H54 (cell line): ENCODE data around the gene SOX12.
"Not testable (repeated sequence)": the region's sequence is repeated elsewhere in the genome, so short reads cannot be mapped to it uniquely, and the experiment has no call there.

ENCODE experiments used
- DNase-seq: peaks from one replicate; pipeline ENCODE4 v3.0.0; 2011; ENCODE audit warnings: low spot score, mixed read lengths; ENCODE audit not compliant: insufficient read length
- FAIRE-seq: peaks from 3 replicates; lab custom pipeline; 2011; peaks lifted over from hg19 to GRCh38; lab: Jason Lieb, UNC
- POLR2A ChIP-seq: IDR thresholded peaks from 2 replicates; pipeline ENCODE4 v1.6.1; 2011; ENCODE audit warnings: low read depth, mild to moderate bottlenecking, low read length

SOX12 gene

GRCh38 chr20:330233-331149, 5.1 kb downstream of the SOX12 start:
- FAIRE-seq (no peak), DNase-seq (peak; percentile 72)
- TF ChIP-seq POLR2A, result no peak

DNA sequence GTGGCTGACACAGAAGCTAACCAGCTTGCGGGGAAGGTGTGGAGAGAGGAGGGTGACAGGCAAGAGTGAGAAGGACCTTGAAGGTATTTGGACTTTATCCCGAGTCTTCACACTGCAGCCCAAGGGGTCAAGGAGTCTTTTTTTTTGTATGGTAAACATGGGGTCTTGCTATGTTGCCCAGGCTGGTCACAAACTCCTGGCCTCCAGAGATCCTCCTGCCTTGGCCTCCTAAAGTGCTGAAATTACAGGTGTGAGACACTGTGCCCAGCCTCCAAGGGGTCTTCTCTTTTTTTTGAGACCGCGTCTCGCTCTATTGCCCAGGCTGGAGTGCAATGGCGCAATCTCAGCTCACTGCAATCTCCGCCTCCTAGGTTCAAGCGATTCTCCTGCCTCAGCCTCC, 9.2 kb downstream of the SOX12 start:
- TF ChIP-seq POLR2A, result no peak
- FAIRE-seq (no peak), DNase-seq (no peak)

- not testable (repeated sequence) for DNase-seq, FAIRE-seq
Measured at GRCh38 chr20:336040-336439, 10.7 kb downstream of the SOX12 start.

DNA sequence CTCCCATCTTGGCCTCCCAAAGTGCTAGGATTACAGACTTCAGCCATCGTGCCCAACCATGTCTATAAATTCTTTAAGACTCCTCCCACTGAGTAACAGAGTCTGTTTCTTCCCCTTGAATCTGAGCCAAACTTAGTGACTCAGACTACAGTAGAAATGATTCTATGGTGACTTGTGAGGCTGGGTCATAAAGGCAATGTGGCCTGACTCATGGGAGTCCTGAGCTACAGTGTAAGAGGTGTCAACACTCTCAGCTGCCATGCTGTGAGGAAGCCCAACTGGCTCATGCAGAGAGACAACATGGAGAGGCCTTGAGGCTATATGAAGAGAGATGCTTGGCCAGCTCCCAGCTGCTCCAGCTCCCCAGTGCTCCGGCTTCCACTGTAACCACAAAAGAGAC, 16.3 kb downstream of the SOX12 start:
- peak; percentile 58 for FAIRE-seq
- TF ChIP-seq POLR2A, result no peak
- no peak for DNase-seq

DNA sequence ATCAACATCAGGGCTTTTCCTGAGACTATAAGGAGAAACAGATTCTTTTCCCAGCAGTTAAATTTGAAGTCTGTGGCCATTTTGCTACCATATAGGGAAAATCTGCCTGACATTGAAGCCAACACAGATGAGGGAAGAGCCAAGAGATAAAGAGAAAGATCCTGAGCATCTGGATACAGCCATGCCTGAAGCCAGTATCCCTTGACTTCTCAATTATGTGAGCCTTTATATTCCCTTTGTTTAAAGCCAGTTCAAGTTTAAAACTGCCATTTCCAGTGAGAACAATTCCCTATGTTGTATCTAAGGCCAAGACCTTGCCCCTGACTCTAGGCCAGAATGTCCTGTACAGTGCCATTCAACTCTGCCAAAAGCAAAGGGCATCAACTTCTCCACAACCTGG, 17.8 kb downstream of the SOX12 start:
- DNase-seq (no peak), FAIRE-seq (no peak)

GRCh38 chr20:346033-346639, 20.8 kb downstream of the SOX12 start:
- TF ChIP-seq POLR2A, result no peak
- DNase-seq (no peak), FAIRE-seq (no peak)

More for the DNA sequence above, 17.8 kb downstream of the SOX12 start:
- TF ChIP-seq POLR2A, result no peak

- peak; percentile 69 for DNase-seq
- no peak for FAIRE-seq
- TF ChIP-seq POLR2A, result peak; percentile 53
Measured at GRCh38 chr20:346640-347316, 21.4 kb downstream of the SOX12 start, which contains the start of gene NRSN2. NRSN2 (plus strand) TSS chr20:347111; CDS start chr20:349644, 2,533 bp downstream.

GRCh38 chr20:347317-347639, 21.9 kb downstream of the SOX12 start:
- TF ChIP-seq POLR2A, result no peak
- DNase-seq, result no peak
- no peak for FAIRE-seq

DNA sequence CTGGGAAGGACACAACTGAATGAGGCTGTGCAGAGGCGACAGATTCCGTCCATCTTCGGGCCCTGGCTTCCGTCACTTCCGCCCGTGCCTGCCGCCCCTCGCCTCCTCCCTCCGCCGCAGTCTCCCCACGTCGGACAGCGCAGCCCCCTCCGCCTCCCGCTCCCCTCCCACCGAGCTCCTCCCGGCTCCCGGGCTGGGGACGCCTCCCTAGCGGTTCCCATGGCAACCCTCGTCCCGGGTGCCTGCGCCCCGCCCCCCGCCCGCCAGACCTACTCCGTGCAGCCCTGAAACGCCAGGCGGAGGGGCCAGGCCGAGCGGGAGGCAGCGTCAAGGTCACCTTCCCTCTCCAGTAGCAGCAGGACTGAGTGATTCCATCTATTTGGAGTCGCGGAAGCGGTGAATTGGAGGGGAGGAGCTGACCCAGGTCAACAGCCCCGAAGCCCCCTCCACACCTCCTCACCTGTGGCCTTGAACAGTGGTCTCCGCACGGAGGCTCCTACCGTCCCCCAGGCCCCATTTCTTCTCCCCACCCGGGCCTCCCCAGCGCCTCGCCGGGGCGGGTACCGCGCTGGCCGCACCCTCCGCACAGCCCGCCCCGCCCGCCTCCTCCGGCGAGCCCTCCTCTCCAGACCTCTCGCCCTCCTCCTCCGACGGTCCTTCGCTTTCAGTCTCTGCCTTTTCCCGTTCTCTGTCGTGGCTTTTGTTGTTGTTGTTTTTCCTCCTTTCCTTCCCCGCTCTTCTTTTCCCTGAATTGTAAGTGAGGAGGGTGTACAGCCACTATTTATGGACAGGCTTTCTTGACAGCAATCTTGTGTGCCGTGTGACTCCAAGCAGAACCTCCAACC, 22.5 kb downstream of the SOX12 start:
- peak; percentile 70 for TF ChIP-seq POLR2A
- FAIRE-seq (no peak), DNase-seq (peak; percentile 96)

- TF ChIP-seq POLR2A, result no peak
- FAIRE-seq, result no peak
Measured at GRCh38 chr20:348972-349841, 23.9 kb downstream of the SOX12 start.

DNA sequence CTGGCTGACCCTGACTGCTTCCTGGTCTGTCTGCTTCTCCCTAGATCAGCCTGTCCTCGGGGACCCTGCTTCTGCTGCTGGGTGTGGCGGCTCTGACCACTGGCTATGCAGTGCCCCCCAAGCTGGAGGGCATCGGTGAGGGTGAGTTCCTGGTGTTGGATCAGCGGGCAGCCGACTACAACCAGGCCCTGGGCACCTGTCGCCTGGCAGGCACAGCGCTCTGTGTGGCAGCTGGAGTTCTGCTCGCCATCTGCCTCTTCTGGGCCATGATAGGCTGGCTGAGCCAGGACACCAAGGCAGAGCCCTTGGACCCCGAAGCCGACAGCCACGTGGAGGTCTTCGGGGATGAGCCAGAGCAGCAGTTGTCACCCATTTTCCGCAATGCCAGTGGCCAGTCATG, 27.8 kb downstream of the SOX12 start:
- DNase-seq (no peak), FAIRE-seq (no peak)
- no peak for TF ChIP-seq POLR2A

More at GRCh38 chr20:348972-349841, 23.9 kb downstream of the SOX12 start:
- no peak for DNase-seq

DNA sequence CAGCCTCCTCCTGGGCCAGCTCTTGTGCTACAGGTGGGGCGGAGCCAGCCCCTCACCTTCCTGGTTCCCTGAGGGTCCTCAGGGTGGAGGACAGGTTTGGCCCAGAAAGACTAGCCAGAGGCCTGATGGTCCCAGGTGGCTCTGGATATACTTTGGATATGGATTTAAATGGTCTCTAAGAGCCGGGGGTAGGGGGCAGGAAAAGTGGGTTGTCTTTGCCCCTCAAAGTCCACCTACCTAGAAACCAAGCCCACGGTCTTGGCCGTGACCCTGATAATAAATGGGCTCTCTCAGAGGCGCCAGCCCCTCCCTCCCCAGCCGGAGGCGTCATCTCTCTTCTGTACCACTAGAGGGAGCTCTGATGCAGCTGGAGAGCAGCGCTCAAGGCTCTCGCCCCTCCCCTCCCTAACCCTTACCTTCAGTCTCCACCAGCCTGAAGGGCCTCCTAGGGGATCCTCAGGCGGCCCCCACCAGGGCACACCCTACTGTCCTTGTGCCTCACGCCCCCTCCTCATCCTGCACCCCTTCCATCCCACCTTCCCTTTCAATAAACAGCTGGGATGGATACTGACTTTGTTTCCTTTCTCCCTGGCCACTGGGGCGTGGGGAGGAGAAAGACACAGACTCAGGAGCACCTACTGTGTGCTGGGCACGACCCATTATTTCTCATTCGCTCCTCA, 29.1 kb downstream of the SOX12 start:
- TF ChIP-seq POLR2A, result no peak
- no peak for FAIRE-seq
- peak; percentile 76 for DNase-seq

DNA sequence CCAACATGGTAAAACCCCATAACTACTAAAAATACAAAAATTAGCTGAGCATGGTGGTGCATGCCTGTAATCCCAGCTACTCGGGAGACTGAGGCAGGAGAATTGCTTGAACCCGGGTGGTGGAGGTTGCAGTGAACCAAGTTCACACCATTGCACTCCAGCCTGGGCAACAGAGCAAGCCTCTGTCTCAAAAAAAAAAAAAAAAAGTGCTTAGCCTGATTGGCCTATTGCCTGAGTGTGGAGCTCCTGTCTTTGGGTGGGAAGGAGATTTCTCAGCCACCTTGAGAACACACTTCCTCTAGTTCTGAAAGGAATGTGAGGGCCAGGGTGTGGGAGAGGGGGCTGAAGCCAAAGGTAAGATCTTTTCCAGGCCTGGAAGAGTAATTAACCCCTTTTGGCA, 30.8 kb downstream of the SOX12 start:
- FAIRE-seq, DNase-seq: not testable (repeated sequence)
